Ishikawa (cell line): ENCODE measurements around the gene SRP14.

Source experiments
- CEBPB ChIP-seq: IDR thresholded peaks from 2 replicates; pipeline ENCODE4 v1.6.1; 2012
- FOXM1 ChIP-seq: IDR thresholded peaks from 2 replicates; pipeline ENCODE4 v1.6.1; 2012; ENCODE audit warnings: low read depth, borderline replicate concordance
- USF1 ChIP-seq: IDR thresholded peaks from 2 replicates; pipeline ENCODE4 v1.6.1; 2012
- YY1 ChIP-seq: IDR thresholded peaks from 2 replicates; pipeline ENCODE4 v1.6.1; 2012; ENCODE audit warnings: low read depth

GRCh38 chr15:40067921-40068624 is 29.1 kb upstream of the SRP14 start:
- TF ChIP-seq CEBPB (no peak), FOXM1 (no peak), YY1 (no peak), USF1 (no peak)
